EL (cell line): Measurements from ENCODE around the gene DNAH17.

Experiments used
- DNase-seq: peaks from one replicate; pipeline ENCODE4 v3.0.0-alpha.2; 2016

The DNAH17 gene

GRCh38 chr17:78408476-78409050 lies 168.6 kb downstream of the DNAH17 start:
- DNase-seq = no peak

DNA sequence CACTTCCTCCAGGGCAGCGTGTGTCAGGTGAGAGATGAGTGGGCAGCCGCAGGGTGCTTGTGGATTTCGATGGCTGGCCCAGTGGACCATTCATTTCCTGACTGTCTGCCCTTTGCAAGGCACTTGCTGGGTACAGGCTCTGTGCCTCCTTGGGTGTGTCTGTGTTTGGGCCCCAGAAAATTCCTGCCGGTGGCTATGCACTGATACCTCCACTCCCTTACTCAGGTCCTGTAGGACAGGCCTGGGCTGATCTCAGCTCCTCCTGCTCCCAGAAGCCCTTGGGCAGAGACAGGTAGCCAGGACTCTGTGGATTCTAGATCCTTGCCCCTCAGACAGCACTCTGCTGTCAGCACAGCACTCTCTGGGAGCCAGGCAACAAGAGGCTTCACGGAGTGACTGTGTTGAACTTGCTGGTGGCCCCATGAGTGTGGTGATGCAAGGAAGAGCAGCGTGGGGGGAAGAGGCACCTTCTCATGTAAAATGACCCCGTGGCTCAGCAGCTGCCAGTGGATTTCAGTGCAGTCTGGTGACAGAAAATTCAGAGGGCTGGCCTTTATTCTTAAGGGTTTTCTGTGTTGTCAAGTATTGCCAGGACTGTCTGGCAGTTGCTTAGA lies 169.7 kb downstream of the DNAH17 start:
- DNase-seq = no peak

DNA sequence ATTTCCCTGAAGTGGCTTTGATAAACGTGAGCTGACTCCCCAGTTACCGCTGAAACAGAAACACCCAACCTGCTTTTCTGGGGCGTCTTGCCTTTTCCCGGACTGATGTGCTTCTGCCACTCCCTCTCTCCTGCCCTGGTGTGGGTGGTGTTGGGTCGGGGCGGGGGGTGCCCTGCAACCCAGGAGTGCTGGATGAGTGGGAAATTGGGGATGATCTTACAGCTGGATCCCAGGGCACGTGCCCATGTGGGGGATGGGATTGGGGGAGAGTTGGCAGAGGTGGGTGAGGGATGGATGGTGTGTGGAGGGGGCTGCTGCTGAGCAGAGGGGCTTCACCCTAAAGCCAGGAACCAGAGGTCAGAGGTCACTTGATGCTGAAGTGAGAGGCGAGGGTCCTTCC lies 170.3 kb downstream of the DNAH17 start:
- no peak for DNase-seq

DNA sequence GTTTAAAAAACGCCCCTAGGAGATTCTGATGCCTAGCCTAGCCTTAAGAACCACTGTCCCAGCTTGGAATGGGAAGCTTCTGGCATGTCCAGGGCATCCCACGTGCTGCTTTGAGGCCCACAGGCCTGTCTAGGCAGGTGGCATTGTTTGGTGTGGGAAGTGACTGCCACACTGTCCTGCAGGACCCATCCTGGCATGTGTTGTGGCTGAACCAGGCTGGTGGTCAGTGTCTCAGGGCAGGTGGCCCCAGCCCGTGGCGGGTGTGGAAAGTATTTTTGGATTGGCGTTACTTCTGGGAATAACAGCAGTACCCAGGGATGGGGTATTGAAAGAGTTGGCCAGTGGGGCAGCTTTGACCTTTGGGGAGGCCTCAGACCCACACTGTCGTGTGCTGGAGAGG lies 170.8 kb downstream of the DNAH17 start:
- no peak for DNase-seq

DNA sequence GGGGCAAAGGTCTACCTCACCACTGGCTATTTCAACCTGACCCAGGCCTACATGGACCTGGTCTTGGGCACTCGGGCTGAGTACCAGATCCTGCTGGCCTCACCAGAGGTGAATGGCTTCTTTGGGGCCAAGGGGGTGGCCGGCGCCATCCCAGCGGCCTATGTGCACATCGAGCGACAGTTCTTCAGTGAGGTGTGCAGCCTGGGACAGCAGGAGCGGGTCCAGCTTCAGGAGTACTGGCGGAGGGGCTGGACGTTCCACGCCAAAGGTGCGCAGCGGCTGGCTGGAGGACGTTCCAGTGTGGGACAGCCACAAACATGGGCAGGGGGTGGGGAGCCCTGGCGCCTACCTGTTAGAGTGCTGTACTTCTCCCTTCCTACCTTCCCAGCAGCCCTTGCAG lies 173.4 kb downstream of the DNAH17 start:
- DNase-seq = no peak

DNA sequence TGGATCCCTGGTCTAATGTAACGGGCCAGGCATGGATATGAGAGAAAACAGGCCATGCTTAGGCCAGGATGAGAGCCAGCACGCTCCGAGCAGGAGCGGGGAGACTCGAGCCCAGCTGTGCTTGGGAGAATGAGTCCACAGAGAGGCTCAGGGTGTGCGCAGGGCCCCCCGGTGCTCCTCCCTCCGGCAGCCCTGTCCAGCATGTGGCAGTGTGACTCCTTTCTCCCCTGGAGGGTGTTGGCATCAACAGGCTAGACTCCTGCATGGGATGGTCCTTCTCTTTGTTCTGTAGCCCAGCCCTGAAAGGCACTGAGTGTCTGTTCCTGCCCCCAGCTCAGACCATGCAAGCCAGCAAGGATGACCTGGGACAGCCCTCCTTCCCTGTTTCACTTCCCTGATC lies 175.3 kb downstream of the DNAH17 start:
- DNase-seq = no peak

DNA sequence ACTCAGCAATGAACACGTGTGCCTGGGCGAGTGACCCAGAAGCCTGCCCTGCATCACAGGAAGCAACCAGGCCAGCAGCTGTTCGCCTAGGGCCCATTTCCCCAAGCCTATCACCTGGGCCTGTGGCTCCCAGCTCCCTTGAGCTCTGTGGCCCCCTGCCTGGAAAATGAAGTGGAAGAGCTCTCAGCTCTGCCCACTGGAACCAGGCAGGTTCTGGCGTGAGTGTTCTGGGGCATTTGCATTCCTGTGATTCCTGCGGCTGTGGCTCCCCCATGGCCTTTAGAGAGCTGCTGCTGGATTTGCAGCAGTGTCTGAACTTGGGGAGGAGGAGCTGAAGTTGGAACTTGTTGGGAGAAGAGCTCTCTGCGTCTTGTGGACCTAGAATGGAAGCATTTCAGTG lies 175.9 kb downstream of the DNAH17 start:
- peak; percentile 80 for DNase-seq

DNA sequence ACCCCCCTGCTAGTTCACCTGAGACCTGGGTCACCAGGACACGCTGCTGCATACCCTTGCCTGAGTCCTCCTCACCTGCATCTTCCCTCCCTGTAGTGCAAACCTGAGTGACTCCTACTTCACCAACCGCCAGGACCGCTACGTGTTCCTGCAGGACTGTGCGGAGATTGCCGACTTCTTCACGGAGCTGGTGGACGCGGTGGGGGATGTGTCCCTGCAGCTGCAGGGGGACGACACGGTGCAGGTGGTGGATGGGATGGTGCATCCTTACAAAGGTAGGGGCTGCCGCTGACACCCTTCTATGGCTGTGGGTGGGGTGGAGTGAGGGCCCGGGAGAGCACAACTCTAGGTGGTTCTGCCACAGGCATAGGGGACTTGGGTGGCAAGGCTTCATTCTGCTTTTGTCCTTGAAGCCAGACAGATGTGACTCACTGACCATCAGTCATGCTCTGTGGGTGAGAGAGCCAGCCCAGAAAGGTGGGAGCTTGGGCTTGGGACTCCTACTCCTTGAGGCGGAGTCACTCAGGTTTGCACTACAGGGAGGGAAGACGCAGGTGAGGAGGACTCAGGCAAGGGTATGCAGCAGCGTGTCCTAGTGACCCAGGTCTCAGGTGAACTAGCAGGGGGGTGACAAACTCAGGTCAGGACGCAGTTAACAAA lies 176.5 kb downstream of the DNAH17 start:
- no peak for DNase-seq

DNA sequence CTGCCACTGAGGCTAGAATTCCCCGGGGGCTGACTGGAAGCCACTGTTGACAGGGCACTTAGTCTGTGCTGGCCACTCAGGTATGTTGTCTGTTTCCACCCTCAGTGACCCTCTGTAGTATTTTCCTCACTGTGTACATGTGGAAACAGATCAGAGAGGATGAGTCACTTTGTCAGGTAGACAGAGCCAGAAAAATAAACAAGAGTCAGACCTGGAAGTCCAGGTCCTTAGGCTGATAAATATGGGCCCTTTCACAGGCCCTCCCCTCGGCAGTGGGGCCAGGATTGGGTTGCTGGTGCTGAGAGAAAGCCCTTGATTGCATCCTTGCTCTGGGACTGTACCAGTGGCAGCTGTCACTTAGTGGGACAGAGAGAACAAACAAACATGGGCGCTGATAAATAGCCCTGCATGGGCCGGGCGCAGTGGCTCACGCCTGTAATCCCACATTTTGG lies 177.5 kb downstream of the DNAH17 start:
- no peak for DNase-seq

DNA sequence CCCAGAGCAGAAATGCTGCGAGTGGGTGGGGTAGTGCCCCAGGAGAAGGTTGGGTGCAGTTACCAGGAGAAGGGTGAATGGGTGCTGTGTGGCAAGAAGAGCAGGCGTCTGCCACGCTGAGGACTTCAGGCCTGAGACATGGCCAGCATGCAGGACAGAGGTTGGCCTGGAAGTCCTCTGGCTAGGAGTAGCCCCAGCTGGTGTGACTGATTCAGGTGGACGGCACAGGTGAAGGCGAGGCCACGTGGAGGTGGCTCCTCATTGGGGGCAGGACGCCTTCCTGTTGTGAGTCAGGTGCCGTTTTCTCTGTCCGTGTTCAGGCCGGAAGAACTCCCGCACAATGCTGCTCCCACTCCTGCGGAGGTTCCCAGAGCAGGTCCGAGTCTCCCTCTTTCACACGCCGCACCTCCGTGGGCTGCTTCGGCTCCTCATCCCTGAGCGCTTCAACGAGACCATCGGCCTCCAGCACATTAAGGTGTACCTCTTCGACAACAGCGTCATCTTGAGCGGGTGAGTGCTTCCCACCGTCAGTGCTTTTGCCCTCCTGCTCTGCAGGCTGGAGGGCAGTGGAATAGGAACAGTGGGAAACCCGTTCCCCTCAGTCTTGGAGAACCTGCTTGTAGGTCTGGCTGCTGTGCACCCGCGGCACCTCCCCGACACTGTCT lies 178.0 kb downstream of the DNAH17 start:
- DNase-seq = no peak

DNA sequence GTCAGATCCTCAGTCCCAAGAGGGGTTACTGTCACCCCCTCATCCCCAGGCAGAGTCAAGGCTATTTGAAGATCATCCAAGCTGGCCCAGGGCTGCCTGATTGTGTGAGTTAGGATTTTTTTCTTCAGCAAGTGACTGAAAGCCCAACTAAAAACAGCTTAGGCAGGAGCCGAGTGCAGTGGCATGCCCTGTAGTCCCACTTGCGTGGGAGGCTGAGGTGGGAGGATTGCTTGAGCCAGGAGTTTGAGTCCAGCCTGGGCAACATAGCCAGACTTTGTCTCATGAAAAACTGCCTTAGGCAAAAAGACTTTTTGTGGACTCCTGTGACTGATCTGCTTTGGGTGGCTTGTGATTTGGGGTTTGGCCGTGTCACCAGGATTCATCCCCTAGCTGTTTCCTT lies 178.8 kb downstream of the DNAH17 start:
- DNase-seq = no peak

GRCh38 chr17:78397681-78398101 lies 179.5 kb downstream of the DNAH17 start:
- DNase-seq = peak; percentile 88

DNA sequence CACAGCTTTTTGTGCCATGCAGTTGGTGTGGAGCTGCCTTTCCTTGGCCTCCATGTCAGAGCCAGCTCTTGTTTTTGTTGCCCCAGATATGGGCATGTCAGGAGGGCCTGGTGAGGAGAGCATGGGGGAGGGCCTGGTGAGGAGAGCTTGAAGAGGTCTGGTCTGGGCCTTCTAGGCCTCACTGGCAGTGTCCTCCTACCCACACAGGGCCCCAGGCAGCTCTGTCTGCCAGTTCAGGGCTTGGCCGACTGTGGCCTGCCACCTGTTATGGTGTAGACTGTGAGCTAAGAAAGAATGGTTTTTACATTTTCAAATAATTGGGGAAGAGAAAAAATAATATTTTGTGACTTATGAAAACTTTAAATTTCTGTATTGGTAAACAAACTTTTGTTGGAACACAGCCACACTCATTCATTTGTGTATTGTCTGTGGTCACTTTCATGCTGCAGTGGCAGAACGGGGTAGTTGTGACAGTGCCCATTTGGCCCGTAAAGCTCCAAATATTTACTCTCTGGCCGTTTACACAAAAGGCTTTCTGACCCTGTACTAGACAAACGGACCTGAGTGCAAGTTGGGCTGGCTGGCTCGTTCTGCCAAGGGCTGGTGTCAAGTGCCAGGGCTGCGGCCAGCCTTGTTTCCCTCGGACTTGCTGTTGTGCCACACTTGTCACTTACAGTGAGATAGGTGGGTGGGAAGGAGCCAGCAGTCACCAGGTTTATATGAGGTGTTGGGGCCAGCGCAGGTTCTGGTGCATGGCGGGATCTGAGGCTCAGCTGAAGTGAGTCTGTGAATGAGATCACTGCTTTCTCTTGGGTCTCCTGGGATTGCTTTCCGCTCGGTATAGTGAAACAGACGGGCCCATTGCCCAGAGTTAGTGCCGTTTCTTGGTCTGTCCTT lies 180.5 kb downstream of the DNAH17 start:
- DNase-seq = no peak

DNA sequence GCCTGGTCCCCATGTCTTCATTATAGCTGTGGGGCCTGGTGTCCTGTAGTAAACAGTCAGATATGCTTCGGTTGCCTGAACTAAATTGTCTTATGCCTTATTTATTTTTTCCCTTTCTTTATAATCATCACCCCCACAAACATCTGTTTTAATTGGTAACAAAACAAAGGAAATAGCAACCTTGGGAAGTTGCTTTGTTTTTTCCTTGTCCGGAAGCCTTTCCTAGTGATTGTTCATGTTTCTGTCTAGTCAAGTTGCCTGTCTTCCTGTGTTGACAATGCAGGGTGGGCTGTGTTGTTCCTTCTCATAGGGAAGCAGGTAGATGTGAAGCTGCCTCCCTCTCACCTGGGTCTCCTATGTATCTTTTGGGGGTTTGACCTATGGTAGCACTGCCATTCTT lies 182.0 kb downstream of the DNAH17 start:
- DNase-seq = no peak

- DNase-seq = no peak
Observed at GRCh38 chr17:78394209-78394608, 183.0 kb downstream of the DNAH17 start.

GRCh38 chr17:78393575-78393974 lies 183.6 kb downstream of the DNAH17 start:
- no peak for DNase-seq

DNA sequence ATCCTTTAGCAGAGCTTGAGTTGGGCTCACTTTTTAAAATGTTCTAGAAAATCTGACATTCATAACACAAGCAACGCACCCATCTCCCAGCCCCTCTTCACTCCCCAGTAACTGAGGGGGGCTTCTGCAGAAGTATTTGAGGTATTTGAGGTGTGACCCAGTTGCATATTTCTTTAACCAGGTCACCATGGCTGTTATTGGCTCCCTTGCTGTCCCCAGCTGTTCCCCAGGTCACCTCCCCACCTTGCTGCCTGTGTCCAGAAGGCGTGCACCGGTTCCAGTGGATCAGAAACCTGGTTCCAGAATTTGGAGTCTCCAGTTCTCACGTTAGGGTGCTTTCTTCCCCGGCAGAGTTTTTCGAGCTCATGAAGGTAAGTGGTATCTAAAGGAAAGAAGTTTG lies 184.9 kb downstream of the DNAH17 start:
- DNase-seq = no peak

DNA sequence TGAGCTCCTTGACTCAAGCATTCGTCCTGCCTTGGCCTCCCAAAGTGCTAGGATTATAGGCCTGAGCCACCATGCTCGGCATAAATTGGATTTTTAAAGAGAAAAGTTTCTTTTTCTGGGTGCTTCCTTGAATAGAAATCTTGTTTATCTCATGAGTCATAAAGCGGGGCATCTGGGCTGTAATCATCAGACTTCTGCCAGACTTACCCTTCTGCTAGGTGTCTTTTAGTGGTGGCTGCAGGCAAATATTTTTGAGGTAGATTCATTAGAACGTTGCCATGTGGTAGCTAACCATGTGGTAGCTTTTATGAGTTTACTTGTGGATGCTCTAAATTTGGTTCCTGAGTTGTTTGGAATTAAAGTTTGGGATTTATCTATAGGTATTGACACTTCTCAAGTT lies 185.4 kb downstream of the DNAH17 start:
- DNase-seq = peak; percentile 88

DNA sequence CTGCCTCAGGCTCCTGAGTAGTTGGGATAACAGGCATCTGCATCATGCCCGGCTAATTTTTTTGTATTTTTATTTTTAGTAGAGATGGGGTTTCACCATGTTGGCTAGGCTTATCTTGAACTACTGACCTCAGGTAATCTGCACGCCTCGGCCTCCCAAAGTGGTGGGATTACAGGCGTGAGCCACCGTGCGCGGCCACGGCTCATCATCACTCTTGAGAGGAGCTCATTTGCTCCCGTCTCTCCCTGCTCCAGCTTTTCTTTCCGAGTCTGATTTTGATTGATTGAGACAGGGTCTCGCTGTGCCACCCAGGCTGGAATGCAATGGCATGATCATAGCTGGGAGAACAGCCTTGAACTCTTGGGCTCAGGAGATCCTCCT lies 186.2 kb downstream of the DNAH17 start:
- DNase-seq = no peak

DNA sequence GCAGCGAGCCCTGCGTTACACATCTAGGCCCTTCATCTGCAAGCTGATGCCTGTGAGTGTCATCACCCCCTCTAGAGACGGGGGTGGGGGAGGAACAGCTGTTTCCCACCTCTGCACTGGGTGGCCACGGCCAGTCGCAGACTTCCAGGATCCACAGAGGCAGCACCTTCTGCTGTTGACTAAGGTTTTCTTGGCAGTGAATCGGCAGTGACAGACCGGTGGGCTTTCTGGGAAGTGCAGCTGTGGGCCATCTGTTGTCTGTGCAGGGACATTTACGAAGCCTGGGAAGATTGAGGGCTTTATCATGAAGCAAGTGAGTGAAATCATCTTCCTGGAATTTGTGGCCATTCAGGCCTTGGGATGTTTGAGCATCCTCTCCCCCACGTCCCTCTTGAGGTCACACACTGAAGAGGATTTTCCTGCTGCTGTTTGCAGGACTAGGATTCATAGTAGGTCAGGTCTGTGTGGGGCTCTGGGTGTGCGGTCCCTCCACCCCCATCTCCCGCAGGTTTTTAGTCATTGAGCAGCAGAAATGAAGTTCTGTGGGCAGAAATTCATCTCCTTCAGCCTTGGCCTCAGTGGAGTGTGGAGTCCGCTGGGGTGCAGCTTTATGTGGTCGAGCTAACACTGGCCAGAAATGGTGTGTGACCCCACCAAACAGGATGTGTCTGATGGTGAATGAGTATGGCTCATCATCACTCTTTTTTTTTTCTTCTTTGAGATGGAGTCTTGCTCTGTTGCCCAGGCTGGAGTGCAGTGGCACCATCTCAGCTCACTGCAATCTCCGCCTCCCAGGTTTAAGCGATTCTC lies 186.8 kb downstream of the DNAH17 start:
- DNase-seq = peak; percentile 99

DNA sequence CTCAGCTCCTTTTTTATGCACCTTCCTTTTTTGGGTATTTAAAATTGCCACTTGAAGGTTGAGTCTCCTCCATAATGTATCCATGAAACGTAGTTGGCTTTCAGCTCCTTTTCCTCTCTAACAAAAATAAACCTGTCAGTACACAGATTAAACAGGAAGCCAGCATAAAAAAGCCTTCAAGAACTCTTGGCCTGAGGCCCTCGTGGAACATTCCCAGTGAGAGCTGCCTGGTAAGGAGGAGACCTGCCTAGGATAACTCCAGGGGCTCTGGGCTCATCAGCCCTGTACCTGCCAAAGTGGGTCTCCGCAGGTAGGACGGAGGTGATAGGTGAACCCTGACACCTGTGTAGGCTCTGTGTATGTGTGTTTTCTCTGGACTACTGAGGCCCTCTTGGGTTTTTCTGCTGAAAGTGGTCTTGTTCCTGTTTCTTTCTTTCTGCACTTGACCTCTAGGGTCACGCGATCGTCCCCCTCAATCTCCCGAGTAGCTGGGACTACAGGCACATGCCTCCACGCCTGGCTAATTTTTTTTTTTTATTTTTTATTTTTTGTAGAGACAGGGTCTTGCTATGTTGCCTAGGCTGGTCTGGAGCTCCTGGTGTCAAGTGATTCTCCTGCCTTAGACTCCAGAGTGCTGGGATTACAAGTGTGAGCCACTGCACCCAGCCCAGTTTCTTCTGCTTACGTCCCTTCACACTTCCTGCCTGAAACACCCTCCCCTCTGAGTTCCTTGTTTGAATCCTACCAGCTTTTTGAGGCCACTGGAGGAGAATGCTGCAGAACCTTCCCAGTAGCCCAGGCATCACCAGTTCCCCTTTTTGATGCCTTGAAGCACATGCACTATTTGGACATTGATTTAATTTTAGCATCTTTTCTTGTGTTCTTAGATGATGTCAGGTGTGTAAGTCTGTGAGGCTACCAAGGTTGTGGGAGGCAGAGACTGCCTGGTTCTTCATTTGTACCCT lies 188.9 kb downstream of the DNAH17 start:
- DNase-seq = no peak
